Immature natural killer cell (primary cell): ENCODE results near the gene OPA1. TPM values are rescaled to one million over a fixed set of nuclear protein-coding genes. Genes with fewer than 3 reads are reported as not detected.

Source experiments
- DNase-seq, 3 donors: peaks; one replicate each; pipeline ENCODE4 v3.0.0; 2022; ENCODE audit warnings: mixed read lengths in 1 of 3
- H3K27ac Mint-ChIP-seq, 6 donors: one replicate each; pipeline ENCODE4 v1.8.0; 2020; ENCODE audit warnings: mixed read lengths in 6 of 6, mild to moderate bottlenecking in 5 of 6, inconsistent platforms in 4 of 6, moderate library complexity in 3 of 6
- H3K27me3 Mint-ChIP-seq, 3 donors: one replicate each; pipeline ENCODE4 v1.8.0; 2020 to 2021; ENCODE audit warnings: low read depth in 3 of 3, mild to moderate bottlenecking in 3 of 3, mixed read lengths in 3 of 3, moderate library complexity in 3 of 3, inconsistent platforms in 1 of 3
- H3K36me3 Mint-ChIP-seq, 3 donors: one replicate each; pipeline ENCODE4 v1.8.0; 2020; ENCODE audit warnings: mixed read lengths in 3 of 3, inconsistent platforms in 2 of 3, mild to moderate bottlenecking in 2 of 3
- H3K4me1 Mint-ChIP-seq, 2 donors: one replicate each; pipeline ENCODE4 v1.8.0; 2020; ENCODE audit warnings: inconsistent platforms in 2 of 2, mild to moderate bottlenecking in 2 of 2, mixed read lengths in 2 of 2, moderate library complexity in 1 of 2
- H3K4me3 Mint-ChIP-seq, 5 donors: one replicate each; pipeline ENCODE4 v1.8.0; 2020; ENCODE audit warnings: mild to moderate bottlenecking in 5 of 5, mixed read lengths in 5 of 5, inconsistent platforms in 3 of 5, moderate library complexity in 3 of 5
- H3K9me3 Mint-ChIP-seq, 6 donors: one replicate each; pipeline ENCODE4 v1.8.0; 2020; ENCODE audit warnings: mild to moderate bottlenecking in 6 of 6, mixed read lengths in 6 of 6, inconsistent platforms in 4 of 6, moderate library complexity in 3 of 6
- polyA plus RNA-seq, 3 donors: library from polyadenylated mRNA; unstranded; fragments of 300-500 nt; fragmentation: Illumina TruSeq; gene quantifications; one replicate each; pipeline ENCODE4 v1.2.3, GENCODE V29; 2021

OPA1 gene
- polyA plus RNA-seq, 3 donors from 2014 or later, result 14.5 to 27.3 (median 15.7) TPM

DNA sequence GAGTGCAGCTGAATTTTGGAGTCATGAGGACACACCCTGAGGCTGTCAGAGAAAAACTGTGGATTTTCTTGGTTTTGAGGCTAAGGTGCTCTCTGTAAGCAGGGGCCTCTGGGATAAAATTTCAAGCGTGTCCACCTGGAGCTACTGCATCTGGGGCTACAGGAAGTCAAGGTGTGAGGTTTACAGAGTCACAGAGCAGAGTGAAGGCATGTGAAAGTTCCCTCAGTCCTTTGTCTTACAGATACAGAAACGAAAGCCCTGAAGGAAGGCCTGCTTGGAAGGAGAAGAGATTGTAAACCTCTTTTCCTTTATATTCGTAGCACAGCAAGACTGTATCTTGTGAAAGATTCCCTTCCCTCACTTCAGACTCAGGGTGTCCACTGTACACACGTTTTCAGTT is 138.6 kb downstream of the OPA1 start:
- Mint-ChIP-seq H3K4me3 (no peak overlapping the region), H3K27ac (no peak overlapping the region), H3K36me3 (no peaks in the 10 kb centered on the region), H3K27me3 (peaks cover 0 to 4% (median 4%) of the 10 kb centered on the region in 3 donors), H3K9me3 (no peaks in the 10 kb centered on the region), H3K4me1 (no peaks in the 10 kb centered on the region)
- no peak for DNase-seq

DNA sequence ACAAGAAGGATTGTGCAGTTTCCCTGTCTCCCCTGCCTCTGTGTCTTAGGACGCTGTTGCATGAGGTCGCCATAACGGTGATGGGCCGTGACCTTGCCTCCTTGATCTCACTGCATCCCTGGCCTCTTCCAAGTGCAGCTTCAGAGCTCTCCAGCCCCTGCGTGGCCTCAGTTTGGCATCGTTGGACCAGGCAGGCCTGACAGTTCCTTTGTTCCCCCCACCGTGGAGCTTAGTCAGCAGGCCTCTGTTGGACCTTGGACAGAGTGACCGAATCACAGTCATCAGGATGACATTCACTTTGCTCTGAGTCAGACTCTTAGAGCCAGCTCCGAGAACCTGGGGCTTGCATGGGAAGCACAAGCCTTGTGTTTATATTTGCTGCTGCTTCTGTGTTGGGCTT is 139.4 kb downstream of the OPA1 start:
- H3K4me3 Mint-ChIP-seq, result no peak overlapping the region
- peaks cover 0 to 4% (median 4%) of the 10 kb centered on the region in 3 donors for H3K27me3 Mint-ChIP-seq
- H3K27ac Mint-ChIP-seq, result no peak overlapping the region
- H3K36me3 Mint-ChIP-seq, result no peaks in the 10 kb centered on the region
- peaks cover 0 to 2% (median 0%) of the 10 kb centered on the region in 6 donors for H3K9me3 Mint-ChIP-seq
- DNase-seq, result no peak
- H3K4me1 Mint-ChIP-seq, result no peaks in the 10 kb centered on the region

DNA sequence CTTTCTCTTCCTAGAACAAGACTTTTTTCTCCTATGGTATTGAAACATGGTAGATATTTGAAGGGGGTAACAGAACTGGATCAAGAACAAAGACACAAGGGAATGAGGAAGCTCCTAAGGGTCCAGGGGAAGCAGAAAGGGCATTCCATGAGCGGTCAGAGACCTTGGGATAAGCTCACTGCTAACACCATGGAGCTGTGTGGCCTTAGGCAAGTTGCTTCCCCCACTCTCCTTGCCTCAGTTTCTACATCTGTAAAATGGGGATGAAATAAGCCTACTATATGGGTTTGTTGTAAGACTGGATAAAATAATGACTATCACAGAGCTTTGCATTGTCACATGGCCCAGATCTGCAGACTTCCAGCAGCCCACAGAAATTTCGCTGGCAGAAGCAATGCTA is 139.8 kb downstream of the OPA1 start:
- no peak overlapping the region for H3K4me3 Mint-ChIP-seq
- no peak overlapping the region for H3K27ac Mint-ChIP-seq
- H3K36me3 Mint-ChIP-seq, result no peaks in the 10 kb centered on the region
- peaks cover 0 to 4% (median 4%) of the 10 kb centered on the region in 3 donors for H3K27me3 Mint-ChIP-seq
- no peaks in the 10 kb centered on the region for H3K4me1 Mint-ChIP-seq
- peaks cover 0 to 2% (median 0%) of the 10 kb centered on the region in 6 donors for H3K9me3 Mint-ChIP-seq
- DNase-seq, result no peak

DNA sequence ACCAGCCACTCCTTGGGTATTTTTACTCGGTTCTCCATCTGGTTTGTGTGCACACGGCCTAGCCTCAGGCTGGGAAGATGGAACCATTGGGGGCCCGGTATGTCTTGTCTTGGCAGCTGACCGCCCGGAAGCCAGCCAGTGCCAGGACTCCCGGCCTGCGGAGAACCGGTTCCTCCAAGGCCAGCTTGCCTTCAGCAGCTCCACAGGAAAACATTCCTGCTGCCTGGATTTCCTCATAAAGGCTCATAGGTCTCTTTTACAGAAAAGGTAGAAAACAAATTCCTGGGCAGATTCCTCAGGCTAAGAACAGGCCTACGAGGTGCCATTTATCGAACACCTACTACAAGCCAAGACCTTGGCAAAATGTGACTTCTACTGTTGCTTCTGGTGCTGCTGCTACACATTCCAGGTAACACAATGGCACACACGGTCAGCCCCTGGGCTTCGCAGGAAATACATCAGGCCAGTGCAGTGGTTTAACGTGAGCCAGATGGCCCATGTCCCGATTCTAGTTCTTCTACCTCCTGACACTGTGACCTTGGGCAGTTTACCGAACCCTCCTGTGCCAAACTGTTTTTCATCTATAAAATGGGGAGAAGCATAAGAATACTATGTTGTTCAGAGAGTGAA is 141.8 kb downstream of the OPA1 start:
- Mint-ChIP-seq H3K27ac (no peak overlapping the region), H3K4me1 (no peaks in the 10 kb centered on the region), H3K36me3 (no peaks in the 10 kb centered on the region), H3K27me3 (peaks cover 0 to 3% (median 0%) of the 10 kb centered on the region in 3 donors), H3K9me3 (peaks cover 0 to 2% (median 0%) of the 10 kb centered on the region in 6 donors), H3K4me3 (no peak overlapping the region)
- DNase-seq, result no peak

DNA sequence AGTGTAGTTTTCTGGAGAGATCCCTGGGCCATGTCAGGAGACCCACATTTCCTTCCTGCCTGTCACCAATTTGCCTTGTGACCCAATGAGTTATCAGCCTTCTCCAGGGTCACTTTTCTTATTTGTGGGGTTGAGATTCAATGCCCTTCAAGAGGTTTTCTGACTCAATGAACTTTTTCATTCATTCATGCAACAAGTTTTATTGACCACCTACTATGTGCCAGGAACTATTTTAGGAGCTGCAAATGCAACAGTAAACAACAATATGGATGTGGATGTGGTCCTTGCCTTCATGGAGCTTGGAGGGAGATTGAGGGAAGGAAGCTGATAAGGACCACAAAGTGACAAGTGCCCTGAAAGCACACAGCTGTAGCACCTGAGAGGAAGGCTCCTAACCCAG is 142.8 kb downstream of the OPA1 start:
- no peak overlapping the region for H3K27ac Mint-ChIP-seq
- H3K9me3 Mint-ChIP-seq, result peaks cover 0 to 2% (median 0%) of the 10 kb centered on the region in 6 donors
- peaks cover 0 to 5% (median 0%) of the 10 kb centered on the region in 3 donors for H3K27me3 Mint-ChIP-seq
- H3K4me3 Mint-ChIP-seq, result no peak overlapping the region
- no peaks in the 10 kb centered on the region for H3K36me3 Mint-ChIP-seq
- H3K4me1 Mint-ChIP-seq, result no peaks in the 10 kb centered on the region
- no peak for DNase-seq

DNA sequence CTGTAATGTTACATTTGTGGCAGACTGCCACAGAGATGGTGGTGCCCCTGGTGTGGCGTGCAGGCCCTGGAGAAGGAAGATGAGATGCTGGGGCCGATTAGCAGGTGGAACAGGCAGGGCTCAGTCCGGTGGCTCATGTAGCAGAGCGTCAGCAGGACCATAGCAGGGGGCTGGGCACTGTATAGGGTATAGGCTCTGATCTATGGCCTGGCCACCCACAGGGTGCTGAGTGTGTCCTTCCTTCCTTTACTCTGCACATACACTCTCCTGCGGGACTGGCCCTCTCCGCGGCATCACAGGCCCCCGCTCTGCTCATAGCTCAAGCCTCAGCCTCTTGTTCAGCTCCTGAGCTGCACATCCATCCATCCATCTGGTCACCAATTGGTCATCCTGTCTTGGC is 143.6 kb downstream of the OPA1 start:
- no peak overlapping the region for H3K4me3 Mint-ChIP-seq
- no peak for DNase-seq
- H3K27ac Mint-ChIP-seq, result no peak overlapping the region
- peaks cover 0 to 9% (median 0%) of the 10 kb centered on the region in 3 donors for H3K27me3 Mint-ChIP-seq
- no peaks in the 10 kb centered on the region for H3K36me3 Mint-ChIP-seq
- H3K4me1 Mint-ChIP-seq, result no peaks in the 10 kb centered on the region
- H3K9me3 Mint-ChIP-seq, result peaks cover 0 to 2% (median 0%) of the 10 kb centered on the region in 6 donors

DNA sequence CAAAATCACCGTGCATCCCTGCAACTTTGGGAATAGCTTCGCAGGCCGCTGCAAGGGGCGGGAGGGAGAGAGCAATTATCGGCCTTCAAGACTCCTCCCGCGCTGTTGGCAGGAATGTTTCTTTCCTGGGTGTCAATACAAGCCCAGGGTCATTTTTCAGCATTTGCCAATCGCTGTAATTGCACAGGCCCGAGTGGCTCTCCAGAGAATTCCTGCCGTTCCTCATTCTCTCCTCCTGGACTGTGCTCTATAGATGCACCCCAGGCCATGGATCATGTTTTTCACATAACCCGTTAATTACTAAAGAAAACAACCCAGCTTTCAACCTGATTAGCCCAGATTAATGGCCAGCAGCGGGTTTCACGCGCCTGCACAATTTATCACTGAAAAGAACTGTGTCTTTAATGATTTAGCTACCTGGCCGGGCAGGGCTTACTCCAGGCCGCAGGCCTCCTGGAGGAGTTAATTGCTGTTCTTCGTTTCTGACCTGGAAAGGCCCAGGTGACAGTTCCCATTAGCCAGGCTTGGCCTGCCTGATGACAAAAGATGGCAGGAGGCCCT is 144.3 kb downstream of the OPA1 start:
- Mint-ChIP-seq H3K4me3 (no peak overlapping the region), H3K27ac (no peak overlapping the region), H3K27me3 (peaks cover 0 to 8% (median 2%) of the 10 kb centered on the region in 3 donors), H3K9me3 (peaks cover 0 to 2% (median 0%) of the 10 kb centered on the region in 6 donors), H3K36me3 (no peaks in the 10 kb centered on the region), H3K4me1 (peaks cover 0 to under 1% of the 10 kb centered on the region in 2 donors)
- no peak for DNase-seq

DNA sequence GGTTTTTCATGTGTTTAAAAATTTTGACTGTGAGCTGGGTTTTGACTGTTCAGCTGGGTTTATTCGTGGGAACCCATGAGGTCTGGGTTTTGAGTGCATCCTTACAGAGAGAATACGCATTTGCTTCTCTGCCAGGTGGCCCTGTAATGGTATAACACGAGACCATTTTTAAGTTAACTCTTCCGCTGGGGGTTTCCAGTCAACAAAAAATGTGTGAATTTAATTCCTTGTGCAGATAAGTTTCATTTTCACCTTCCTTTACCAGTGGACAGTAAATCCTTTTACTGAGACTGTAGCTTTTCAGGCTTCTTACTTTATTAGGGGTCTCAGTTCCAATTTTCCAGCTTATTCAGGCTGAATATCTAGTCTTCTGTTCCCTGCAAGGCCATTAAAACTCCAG is 149.6 kb downstream of the OPA1 start:
- peaks cover 2 to 8% (median 6%) of the 10 kb centered on the region in 3 donors for H3K27me3 Mint-ChIP-seq
- H3K4me3 Mint-ChIP-seq, result no peak overlapping the region
- no peak for DNase-seq
- H3K27ac Mint-ChIP-seq, result no peak overlapping the region
- H3K9me3 Mint-ChIP-seq, result no peaks in the 10 kb centered on the region
- peaks cover 0 to 16% of the 10 kb centered on the region in 2 donors for H3K4me1 Mint-ChIP-seq
- no peaks in the 10 kb centered on the region for H3K36me3 Mint-ChIP-seq

DNA sequence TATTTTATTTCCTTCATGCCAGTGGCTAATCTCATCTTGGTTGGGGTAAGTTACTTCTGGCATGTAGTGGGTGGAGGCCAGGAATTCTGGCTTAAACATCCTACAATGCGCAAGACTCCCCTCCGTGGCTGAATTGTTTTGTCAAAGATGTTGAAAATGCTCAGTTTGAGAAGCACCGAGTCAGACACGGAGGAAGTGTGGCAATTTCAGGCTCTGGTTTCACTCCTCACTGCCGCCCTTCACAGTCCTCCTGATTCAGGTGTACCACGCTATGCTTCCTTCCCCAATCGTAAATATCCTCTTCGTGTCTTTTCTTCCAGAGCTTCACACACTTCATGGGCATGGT is 150.7 kb downstream of the OPA1 start:
- Mint-ChIP-seq H3K36me3 (no peaks in the 10 kb centered on the region), H3K4me3 (no peak overlapping the region), H3K4me1 (peaks cover 0 to 16% of the 10 kb centered on the region in 2 donors), H3K27ac (peak overlapping the region in 1 of 6 donors; percentile 65), H3K27me3 (peaks cover 4 to 8% (median 7%) of the 10 kb centered on the region in 3 donors), H3K9me3 (no peaks in the 10 kb centered on the region)
- no peak for DNase-seq

DNA sequence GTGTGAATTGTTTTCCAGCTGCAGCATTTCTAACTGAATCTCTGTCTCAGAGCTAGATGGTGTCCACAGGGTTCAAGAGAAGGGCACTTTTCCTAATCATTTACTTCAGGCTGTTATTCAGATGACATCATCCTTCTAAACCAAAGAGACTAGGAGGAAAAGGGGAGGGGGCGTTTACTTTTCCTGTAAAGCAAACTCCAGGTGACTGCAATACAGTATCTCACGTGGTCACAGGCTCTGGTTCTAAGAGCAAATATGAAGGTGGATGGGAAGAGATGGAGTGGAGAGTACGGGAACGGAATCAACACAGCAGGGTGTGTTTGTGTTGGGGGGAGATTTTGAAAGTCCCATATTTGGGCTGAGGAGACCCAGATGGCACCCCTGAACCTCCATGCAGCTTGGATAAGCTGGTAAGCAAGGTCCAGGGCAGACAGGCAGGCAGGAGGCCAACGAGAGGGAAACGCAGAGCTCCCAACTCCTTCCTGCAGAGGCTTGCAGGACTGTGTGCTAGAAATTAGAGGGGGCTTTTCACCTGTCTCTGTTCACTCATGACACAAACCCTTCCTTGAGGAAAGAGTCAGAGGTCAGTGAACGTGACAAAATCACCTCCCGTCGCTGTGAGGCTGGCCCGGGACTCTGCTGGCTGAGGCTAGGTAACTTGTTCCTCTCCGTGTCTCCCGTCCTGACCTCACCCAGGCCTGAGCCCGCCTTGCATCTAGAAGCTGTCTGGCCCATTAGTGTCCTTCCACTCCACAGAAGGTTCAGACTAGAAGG is 151.2 kb downstream of the OPA1 start:
- Mint-ChIP-seq H3K27me3 (peaks cover 5 to 9% (median 8%) of the 10 kb centered on the region in 3 donors), H3K4me1 (peaks cover 0 to 16% of the 10 kb centered on the region in 2 donors), H3K27ac (peak overlapping the region in 1 of 6 donors; percentile 65), H3K36me3 (no peaks in the 10 kb centered on the region), H3K9me3 (no peaks in the 10 kb centered on the region), H3K4me3 (no peak overlapping the region)
- no peak for DNase-seq

DNA sequence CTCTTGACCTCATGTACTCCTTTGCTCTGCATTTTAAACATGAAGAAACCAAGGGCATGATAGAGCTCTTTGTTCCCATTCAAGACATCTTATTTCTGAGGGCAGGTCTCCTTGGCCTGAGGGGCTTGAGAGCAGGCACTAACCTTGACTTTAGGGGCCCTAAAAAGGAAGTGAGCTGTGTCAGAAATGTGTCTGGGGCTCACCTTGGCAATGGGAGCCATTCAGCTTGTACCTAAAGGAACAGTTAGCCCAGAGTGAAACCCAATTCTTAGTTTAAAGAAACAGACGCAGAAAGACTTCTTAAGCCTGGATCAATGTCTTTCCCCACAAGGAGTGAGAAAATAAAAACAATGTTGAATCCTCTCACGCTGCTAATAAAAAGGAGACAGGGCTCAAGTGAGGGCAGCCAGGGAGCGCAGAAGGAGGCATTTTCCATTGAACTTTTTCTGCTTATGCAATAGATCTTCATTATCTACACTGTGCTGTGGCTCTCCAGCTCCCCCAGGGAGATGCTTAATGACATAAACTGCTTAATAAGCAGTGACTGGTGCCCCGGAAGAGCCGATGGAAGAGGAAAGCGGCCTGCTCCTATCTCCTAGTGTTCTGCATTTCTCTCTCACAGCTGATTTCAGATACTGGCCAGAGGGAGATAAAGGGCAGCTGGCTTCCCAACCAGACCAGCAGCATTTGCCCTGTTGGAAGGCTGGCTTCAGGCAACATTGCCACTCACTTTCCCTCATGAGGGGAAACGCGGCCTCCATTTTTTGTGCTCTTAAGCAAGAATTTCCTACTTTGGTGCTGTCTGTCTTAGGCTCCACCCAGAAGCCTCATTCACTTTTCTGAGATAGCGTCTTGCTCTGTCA is 152.0 kb downstream of the OPA1 start:
- peaks cover 5 to 9% (median 8%) of the 10 kb centered on the region in 3 donors for H3K27me3 Mint-ChIP-seq
- no peaks in the 10 kb centered on the region for H3K36me3 Mint-ChIP-seq
- peaks cover 0 to 16% of the 10 kb centered on the region in 2 donors for H3K4me1 Mint-ChIP-seq
- no peaks in the 10 kb centered on the region for H3K9me3 Mint-ChIP-seq
- no peak overlapping the region for H3K27ac Mint-ChIP-seq
- H3K4me3 Mint-ChIP-seq, result no peak overlapping the region
- DNase-seq, result no peak

DNA sequence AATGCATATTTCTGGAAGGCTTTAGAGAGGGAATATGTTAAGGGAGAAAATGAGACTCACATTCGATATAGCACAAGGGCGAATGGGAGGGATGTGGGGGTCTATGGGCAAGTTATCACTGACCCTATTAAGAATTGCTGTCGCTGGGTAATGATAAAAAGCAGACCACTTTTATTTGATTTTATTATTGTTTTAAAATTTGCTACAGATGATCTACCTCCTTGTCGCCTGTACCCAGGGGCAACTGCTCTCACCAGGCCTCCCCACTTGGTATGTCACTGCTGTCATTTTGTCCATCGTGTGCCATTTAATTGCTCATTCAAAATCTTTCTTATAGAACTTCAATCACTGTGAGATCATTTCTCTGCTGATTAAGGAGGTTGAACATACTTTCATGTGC is 153.8 kb downstream of the OPA1 start:
- Mint-ChIP-seq H3K27me3 (peaks cover 3 to 8% (median 5%) of the 10 kb centered on the region in 3 donors), H3K36me3 (no peaks in the 10 kb centered on the region), H3K4me1 (peaks cover 0 to 16% of the 10 kb centered on the region in 2 donors), H3K9me3 (no peaks in the 10 kb centered on the region), H3K4me3 (no peak overlapping the region), H3K27ac (peak overlapping the region in 1 of 6 donors; percentile 7)
- no peak for DNase-seq
